ENCODE measurements around the gene PTPRR.
A peak's percentile ranks its signal among the peaks of the same experiment; 100 is the strongest.

Gene PTPRR

DNA sequence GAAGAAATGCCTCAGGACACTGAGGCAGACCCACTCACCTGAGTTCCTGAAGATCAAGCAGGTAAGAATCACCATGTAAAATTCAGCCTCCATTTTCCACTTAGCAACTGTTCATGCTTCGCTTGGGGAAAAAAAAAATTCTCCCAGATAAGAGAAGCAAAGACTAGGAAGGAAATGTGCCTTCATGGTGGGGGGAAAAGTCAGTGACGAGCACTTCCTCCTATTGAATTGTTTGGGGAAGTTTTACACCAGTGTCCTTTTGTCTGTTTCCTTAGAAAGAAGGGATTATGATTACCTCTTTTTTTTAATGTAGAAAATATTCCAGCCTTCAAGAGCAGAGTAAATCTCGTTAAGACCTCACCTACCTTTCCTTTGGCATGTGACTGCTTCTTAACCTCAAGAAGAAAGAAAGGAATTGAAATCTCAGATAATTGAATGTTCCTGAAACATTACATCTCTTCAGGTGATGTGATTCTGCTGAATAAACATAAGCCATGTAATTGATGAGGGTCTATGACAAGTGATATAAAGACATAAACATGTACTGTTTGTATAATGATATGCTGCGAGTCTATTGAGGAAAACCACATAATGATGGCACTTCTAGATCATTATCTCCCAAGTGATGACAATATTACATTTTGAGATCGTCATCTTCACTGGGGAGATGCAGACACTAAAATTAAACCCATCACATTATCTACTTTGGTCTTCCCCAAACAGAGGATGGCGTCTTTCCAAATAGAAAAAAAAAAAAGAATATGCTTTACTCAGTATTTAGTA, 283.0 kb downstream of the PTPRR start, which contains the start of gene PTPRB:
TSS of gene PTPRB (minus strand) at position 127 of the 783 bp plus-strand sequence. CDS start at position 93, 34 bp downstream.
- DNase-seq = no peak

DNA sequence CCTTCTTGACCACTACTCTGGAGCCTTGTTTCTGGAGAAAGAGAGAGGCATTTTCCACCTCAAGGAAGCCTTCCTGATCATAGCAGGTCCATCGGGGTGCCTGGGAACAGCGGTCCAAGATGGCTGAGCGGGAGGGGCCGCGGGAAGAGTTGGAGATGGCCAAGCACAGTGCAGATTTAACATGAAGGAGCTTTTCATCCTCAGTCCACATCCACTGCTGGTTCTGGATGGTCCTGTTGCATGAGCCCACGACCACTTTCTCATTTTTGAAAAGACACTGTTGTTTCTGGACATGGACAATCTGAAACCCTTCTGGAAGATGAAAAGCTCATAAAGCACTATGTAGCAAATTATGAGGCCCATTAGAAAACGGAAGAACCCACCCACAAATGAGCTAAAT, 284.8 kb downstream of the PTPRR start:
- no peak for DNase-seq

DNA sequence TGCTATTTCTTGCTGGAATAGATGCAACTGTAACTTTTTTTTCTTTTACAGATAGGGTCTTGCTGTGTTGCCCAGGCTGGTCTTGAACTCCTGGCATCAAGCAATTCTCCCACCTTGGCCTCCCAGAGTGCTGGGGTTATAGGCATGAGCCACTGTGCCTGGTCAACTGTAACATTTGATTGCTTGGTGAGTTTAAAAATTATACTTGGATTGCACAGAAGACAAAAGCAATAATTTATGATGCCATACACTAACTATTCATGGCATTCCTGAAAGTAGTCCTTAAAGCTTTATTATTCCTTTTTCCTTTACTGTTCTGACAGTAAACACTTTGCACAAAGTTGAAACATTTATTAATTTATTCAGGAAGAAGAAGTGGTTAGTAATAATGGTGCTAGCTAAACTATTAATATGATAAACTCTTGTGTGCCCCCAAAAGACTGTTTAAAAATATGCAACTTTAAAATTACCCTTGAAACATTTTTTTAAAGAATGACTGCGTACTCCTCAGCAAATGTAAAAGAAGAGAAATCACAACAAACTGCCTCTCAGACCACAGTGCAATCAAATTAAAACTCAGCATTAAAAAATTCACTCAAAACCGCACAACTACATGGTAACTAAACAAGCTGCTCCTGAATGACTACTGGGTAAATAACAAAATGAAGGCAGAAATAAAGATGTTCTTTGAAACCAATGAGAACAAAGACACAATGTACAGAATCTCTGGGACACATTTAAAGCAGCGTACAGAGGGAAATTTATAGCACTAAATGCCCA, 291.6 kb downstream of the PTPRR start:
- no peak for DNase-seq

DNA sequence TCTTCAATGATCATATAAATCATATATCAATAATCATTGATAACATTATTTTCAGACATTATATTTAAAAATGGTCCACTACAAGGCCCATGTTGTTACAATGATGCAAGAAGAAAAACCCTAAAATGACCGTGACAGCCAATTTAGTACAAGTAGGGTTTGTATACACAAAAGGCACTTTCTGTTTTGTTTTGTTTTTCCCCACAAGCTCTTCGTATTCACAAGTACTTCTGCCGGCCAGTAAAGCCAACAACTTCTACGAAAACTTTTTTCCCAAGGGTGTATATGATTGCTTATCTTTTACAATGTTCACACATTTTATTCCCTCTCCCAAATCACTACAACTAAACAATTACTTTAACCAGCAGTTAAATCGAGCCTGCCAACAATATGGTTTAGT, 292.9 kb downstream of the PTPRR start:
- no peak for DNase-seq

DNA sequence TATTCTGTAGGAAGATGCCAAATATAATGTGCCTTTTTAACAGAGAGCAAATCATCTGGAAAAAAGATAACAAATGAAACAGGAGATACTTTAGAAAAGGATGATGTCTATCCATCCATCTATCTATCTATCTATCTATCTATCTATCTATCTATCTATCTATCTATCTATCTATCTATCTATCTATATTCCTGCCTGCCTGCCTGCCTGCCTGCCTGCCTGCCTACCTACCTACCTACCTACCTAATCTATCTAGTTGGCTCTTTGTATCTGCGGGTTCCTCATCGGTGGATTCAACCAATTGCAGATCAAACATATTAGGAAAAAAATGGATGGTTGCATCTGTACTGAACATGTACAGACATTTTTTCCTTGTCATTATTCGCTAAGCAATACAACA, 294.4 kb downstream of the PTPRR start:
- DNase-seq = no peak

DNA sequence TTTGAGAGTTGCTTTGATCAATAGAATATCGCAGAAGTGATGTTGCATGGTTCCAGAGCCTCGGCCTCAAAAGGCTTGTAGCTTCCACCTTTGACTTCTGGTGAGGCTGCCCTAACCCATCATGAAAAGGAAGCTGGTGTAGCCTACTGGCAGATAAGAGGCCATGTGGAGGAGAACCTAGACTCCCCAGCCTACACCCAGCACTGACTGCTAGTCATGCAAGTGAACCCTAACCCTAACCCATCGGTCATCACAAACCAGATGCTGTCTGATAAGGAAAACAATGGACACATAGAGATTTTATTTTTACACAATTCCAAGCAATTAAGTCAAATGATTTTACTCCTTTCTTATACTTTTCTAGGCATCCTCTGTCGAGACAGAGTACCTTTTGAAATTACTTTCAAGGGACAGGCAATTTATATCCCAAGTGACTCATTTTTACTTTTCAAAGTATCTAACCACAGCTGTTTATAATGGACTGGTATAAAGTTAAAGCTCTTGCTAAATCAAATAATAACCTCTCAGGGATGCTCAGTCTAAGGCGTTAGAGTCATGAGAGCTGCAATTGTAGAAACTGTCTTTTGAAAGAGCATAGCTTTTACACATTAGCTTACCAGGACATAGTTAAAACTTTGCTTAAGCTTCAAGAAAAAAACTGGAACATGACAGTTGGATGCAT, 300.9 kb downstream of the PTPRR start:
- DNase-seq = peak; percentile 22

DNA sequence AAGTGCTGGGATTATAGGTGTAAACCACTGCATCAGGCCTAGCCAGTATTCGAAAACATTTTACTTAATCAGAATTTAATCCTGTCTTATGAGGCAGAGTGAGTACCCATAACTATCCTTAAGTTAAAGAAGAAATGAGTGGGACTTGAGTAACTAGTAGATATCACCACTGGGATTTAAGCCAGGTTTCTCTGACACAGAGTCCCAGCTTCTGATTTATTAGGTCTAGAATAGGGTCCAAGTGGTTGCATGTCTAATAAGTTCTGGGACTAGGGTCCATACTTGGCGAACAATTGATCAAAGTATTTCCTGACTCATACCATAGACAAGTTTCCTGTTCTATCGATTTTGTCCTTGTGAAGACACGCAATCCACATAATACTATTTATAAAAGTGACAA, 302.2 kb downstream of the PTPRR start:
- DNase-seq = no peak

DNA sequence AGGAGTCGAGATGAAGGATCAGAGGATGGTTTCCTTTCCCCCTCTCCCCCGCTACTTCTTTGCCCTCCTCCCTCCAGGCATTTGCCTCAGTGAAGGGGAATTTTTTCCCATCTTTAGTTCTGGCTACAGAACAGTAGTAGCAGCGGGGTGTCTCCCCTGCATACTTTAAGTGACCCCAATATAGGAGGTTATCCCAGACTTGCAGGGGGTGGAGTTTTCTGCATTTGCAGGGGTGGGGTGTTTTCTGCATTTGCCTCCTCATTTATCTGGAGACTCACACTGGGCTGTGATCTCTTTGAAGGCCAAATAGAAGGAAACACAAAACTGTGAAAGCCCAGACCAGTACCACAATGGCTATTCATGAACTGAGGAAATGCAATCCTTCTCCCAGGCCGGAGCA, 303.1 kb downstream of the PTPRR start:
- DNase-seq = no peak

DNA sequence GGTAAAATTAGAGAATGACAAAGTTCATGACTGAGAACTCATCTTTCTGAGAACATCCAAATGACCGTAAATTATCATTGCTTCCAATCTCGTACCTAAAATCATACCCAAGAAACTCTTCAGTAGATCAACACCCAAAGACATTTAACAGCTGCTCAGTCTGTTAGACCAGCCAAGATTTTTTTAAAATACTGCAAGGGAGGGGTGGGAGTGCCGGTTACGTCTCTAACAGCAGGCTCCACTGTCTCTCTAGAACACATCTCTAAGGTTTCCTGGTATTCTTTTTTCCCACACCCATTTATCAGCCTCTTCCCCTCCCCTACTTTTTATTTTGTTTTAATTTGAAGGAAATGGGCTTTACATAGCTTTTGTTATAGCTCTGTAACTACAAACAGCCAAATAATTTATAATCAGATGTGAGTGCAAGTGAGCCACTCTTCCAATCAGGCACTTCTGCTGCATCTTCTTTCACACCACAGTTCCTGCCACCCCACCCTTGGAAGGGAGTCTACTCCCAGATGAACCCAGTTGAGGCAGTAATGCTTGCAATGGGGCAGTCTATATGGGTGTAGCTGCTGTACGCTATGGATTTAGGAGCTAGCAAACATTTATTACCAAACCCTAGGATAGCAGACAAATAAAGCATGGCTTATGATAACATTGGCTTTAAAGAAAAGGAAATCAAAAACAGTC, 305.2 kb downstream of the PTPRR start:
- no peak for DNase-seq

DNA sequence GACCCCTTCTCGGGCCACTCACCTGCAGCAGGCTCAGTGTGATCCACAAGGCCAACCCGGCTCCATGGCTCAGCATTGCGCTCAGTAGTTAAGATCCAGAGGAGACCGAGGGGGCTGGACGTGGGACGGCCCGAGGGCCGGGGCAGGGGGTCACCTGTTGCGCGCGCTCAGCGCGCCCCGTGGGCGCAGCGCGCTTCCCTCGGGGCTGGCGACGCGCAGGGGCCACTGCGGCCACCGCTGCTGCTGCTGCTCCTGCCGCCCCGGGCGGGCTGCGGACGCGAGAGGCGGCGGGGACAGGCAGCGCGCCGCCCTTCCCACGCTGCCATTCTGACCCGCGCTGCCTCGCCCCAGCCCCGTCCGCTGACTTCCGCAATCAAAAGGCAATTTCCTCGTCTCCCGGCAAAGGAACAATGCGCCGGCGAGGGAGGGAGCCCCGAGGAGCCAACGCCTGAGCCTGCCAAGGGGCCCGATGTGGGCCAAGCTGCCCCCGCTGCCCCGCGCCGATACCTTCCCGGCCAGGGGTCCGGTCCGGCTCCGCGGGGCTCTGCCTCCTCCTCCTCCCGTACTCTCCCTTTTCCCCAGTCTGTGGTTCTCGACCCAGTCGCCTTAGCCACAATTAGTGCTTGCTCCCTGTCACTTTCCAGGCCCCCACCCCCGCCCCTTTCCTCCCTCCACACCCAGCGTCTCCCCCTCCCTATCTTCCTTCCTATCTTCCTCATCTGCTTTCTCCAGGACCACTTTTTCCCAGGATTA, 310.6 kb downstream of the PTPRR start:
- DNase-seq = peak; percentile 21

DNA sequence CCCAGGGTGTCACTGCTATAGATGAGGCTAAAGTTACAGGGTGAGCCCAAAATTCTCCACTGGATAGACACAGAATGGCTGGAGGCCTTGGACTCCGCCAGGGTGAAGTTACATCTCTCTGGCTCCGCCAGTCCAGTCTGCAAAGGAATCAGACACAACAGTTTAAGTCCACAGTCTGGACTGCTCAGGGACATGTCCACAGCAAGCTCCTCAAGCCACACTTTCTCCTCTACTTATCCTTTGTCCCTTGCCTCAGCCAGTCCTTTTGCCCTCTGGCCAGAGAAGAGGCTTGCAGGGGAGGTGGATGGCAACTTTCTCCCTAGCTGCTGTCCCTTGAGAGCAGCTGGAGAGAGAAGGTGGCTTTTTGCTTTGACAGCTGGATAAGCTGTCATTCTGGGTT, 311.3 kb downstream of the PTPRR start:
- DNase-seq = no peak

DNA sequence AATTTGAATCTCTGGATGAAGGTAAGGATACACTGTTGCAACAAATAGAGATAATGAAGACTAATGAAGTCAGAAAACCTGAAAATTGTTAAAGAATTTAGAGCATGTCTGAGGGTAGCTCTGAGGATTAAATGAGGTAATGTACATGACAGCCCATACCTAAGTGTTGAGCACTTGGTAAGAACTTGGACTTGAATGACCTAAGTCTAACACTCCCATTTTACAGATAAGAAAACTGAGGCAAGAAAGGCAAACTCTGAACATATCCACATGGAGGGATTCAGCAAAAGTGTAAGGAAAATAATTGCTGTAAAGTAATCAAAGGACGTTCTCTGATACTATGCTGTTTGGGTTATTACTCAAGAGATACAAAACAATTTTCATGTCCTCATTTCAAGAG, 312.4 kb downstream of the PTPRR start:
- no peak for DNase-seq

DNA sequence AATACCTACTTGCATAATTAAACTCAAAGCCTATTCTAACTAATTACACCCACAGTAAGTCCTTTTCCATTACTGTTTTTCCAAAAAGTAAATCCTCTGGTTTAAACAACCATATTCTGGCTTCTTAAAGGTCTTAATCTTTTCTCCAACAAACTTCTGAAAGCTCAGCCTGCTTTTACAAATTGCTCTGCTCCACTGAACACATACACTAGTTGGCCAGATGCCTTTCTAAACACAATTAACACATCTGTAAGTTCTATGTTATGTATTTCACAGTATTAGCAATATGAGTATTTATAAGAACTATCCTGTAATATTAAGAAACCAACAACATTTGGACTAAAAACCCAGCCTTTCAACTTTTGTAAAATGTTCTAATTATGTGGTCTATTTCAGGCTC, 313.4 kb downstream of the PTPRR start:
- DNase-seq = no peak

DNA sequence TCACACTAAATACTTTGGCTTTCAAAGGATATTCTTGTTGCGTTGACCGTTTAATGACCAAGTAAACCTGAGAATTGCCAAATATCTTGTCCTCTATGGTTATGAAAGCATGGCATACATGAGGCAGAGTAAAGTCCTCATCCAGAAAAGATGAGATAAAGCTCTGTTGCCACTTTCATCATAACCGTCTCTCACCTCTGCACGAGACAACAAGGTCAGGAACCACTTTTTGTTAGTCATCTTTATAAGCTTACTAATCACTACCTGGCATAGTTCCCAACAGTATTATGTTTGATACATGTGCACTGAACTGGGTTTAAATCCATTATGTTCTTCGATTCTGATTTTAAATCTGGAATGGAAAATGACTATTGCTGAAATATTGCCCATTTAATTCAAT, 314.6 kb downstream of the PTPRR start:
- DNase-seq = peak; percentile 19

DNA sequence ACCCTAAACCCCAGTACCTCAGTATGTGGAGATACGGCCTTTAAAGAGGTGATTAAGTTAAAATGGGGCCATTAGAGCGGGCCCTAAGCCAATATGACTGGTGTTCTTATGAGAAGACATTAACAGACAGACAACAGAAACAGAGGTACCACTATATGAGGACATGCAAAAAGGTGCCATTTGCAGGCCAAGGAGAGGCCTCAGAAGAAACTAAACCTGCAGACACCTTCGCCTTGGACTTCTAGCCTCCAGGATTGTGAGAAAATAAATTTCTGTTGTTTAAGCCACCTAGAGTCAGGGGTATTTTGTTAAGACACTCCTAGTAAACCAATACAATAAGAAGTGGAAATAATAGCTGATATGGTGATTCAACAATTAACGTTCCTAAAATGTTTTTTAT, 315.9 kb downstream of the PTPRR start:
- DNase-seq = no peak

DNA sequence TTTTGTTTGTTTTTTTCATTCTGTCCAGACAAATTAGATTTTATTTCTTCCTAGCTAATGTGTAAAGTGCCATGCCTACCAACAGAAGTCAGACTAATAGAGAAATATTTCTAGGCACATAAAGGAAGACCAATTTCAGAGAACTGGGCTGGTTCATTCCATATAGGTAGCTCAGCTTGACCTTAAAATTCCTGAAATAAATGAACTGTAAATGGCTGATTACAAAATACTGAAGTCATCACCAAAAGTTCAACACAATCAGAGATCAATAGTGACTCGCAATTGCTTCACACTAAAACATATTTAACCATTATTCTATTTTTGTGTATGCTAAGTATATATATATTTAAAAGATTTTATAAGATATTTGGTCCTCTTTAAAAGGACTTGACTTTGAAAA, 317.5 kb downstream of the PTPRR start:
- peak; percentile 47 for DNase-seq

DNA sequence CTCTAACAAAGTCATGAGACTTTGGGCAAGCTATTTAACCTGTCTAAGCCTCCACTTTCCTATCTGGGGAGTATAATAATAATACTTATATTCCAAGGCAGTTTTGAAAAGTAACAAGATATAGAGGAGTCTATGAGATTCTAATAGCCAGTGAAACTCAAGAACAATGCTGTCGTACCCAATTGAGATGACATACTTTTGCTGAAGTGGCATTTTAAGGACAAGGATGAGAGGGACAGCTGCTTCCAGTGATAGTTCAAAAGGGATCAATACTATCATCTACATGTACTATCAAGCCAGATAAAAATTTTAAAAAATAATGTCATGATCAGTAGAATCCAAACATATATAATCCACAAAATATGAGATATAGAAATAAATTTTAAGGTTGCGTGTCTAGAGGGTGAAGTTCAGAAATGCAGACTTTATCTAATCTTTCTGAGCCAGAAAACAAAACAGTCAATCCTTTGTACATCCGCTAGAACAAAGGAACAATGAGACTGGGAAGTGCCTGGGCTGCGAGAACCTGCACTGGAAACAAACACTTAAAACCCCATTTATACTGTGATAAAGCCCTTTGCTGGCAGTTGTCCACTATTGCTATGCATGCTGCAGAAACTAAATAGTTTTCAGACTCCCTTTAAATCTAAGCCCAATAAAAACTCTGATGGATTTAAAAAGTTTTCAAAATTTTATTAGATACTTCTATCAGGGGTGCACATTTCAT, 321.9 kb downstream of the PTPRR start:
- DNase-seq = no peak

DNA sequence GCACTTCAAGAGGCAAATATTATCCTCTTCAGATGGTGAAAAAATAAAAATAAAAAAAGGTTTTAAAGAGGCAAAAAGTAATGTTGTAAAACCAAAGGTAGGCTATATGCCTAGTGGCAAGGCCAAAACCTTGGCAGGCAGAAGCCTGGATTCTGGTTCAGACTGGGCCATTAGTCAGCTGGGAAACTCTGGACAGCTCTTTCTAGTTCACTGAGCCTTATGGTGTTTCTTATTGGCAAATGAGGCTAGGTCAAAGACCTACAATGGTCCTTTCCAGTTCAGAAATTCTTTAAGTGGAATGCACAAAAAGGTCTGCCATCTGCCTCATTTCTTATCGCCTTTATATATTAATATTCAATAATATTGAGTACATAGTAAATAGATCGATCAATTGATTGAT, 327.9 kb downstream of the PTPRR start:
- DNase-seq = no peak

DNA sequence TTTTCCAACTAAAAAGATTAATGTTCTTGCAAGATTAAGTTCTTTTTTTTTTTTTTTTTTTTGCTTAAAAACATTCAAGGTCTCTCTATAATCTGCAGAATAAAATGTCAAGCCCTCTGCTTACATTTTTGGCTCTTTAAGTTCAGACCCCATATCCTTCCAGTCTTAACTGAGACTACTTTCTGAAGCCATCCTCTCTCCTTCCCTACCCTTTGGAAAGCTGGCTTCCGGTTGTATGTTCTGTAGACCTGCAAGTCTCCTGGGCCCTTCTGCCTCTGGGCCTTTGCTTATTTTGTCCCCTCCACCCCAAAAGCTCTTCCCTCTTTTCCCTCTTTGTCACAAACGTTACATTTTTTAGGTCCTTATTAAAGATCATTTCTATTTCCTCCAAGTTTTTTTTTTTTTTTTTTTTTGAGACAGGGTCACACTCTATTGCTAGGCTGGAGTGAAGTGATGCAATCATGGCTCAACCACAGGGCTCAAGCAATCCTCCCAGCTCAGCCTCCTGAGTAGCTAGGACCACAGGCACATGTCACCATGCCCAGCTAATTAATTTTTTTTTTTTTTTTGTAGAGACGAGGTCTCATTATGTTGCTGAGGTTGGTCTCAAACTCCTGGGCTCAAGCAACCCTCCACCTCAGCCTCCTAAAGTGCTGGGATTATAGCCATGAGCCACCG, 329.9 kb downstream of the PTPRR start:
- DNase-seq = no peak

DNA sequence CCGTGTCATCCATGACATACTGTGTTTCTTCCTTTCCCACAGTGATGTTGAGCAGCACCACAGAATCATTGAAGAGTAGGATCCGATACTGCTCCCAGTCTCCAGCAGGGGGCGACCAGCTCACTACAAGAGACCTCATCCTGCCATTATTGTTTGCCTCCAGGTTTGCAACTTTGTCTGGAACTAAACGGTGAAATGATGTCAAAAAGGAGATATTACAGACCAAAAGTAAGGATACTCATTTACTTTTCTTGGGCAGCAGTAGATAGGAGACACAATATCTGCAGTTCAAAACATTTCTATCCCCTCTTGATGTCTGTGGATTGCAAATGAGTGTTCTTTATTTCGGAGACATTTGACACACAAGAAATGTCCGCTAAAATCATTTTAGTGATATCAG, 330.5 kb downstream of the PTPRR start:
- peak; percentile 69 for DNase-seq
